HUES64 (cell line): ENCODE data around the gene NALCN.

ENCODE experiments used
- H3K27ac ChIP-seq: 2 replicates; pipeline ENCODE4 v1.7.0; 2013; ENCODE audit warnings: low read depth, low read length, inconsistent platforms
- H3K27me3 ChIP-seq: 2 replicates; pipeline ENCODE4 v1.6.1; 2013; ENCODE audit warnings: mild to moderate bottlenecking, low read length; ENCODE audit not compliant: insufficient read depth
- H3K36me3 ChIP-seq: 2 replicates; pipeline ENCODE4 v1.6.1; 2013; ENCODE audit warnings: mild to moderate bottlenecking, low read length; ENCODE audit not compliant: insufficient read depth
- H3K4me1 ChIP-seq: 2 replicates; pipeline ENCODE4 v1.6.1; 2013; ENCODE audit warnings: mild to moderate bottlenecking, low read length, moderate library complexity; ENCODE audit not compliant: insufficient read depth
- H3K4me3 ChIP-seq: 2 replicates; pipeline ENCODE4 v1.5.1; 2013; ENCODE audit warnings: mild to moderate bottlenecking, low read length, moderate library complexity
- H3K9ac ChIP-seq: 2 replicates; pipeline ENCODE4 v1.6.1; 2013; ENCODE audit warnings: mild to moderate bottlenecking, low read depth, low read length
- H3K9me3 ChIP-seq: 2 replicates; pipeline ENCODE4 v1.6.1; 2013; ENCODE audit warnings: low read depth, low read length; ENCODE audit not compliant: insufficient read depth
- whole genome bisulfite sequencing: fragments of 150-250, 120-280 bp; methylation state at CpG from one replicate; pipeline ENCODE4 v1.1.7; 2013; ENCODE audit warnings: missing lambda C conversion rate; 5-methylcytosine and 5-hydroxymethylcytosine counted together

Gene NALCN

DNA sequence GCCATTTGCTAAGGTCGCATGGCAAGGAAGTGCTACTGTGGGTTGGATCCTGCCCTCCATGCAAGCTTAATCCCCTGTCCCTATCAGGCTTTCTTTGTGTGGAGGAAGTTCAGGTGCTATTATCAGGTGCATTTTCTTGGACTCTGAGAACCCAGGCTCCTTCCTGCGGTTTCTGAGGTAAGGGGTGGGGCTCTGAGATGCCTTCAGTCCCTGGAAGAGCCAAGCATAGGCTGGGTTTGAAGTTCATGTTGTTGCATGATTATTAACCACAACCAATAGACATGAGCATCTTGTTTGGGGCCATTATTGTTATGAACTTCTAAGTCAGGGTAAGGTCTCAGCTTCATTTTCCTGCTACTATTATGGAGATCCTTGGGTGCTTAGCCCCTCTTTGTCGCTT is 109.5 kb downstream of the NALCN start:
- no peak overlapping the region for H3K27ac ChIP-seq

DNA sequence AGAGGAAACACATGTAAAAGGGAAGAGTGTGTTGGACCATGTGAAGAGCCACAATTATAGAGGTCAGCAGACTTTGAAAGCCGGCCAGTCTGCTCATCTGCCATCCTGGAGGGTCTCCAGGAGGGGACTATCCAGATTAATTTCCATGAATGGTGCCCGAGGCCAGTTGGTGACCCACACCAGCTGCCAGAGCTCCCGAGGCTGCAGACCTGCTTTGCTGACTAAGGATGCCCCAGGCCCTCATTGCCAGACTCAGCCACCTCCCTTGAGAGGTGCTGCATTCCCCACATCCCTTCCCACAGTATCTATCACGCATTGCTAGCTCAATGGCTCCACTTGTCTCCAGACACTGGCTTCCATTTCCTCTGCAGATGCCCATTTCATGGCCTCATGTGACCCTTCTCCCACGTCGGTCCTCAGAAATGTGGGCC is 110.3 kb downstream of the NALCN start:
- H3K27me3 ChIP-seq, result no peaks in the 10 kb centered on the region
- no peaks in the 10 kb centered on the region for H3K9me3 ChIP-seq
- no peak overlapping the region for H3K9ac ChIP-seq
- 90% methylated on average over 6 of the region's 6 CpGs for WGBS
- no peaks in the 10 kb centered on the region for H3K4me1 ChIP-seq
- no peak overlapping the region for H3K4me3 ChIP-seq
- no peaks in the 10 kb centered on the region for H3K36me3 ChIP-seq
- H3K27ac ChIP-seq, result no peak overlapping the region

More for the DNA sequence above, 109.5 kb downstream of the NALCN start:
- H3K4me3 ChIP-seq, result no peak overlapping the region
- 96% methylated on average over 3 of the region's 3 CpGs for WGBS
- no peaks in the 10 kb centered on the region for H3K36me3 ChIP-seq
- no peaks in the 10 kb centered on the region for H3K27me3 ChIP-seq
- no peak overlapping the region for H3K9ac ChIP-seq
- no peaks in the 10 kb centered on the region for H3K4me1 ChIP-seq
- no peaks in the 10 kb centered on the region for H3K9me3 ChIP-seq

GRCh38 chr13:101303521-101303920 is 112.8 kb downstream of the NALCN start:
- Histone ChIP-seq H3K4me1 (no peaks in the 10 kb centered on the region), H3K9ac (no peak overlapping the region), H3K27ac (no peak overlapping the region), H3K36me3 (no peaks in the 10 kb centered on the region), H3K9me3 (no peaks in the 10 kb centered on the region), H3K4me3 (no peak overlapping the region), H3K27me3 (no peaks in the 10 kb centered on the region)
- 95% methylated on average over 7 of the region's 7 CpGs for WGBS

DNA sequence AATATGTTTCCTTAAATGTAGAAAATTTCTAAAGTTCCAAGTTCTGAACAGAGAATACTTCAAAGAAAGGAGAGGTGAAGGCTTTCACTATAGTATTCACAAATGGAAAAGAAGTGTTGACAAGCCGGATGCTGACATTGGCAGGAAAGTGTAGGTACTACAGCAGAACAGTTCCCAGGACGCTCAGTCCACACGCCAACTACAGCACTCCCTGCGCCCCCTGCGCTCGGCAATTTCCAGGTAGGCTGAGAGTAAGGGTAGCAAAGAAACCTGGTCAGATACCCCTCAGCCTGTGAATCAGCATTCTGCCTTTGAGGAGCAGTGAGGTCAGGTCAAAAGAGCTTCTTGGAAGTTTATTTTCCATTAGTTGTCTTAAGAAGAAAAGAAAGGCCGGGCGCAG is 115.3 kb downstream of the NALCN start:
- Histone ChIP-seq H3K4me3 (no peak overlapping the region), H3K9ac (no peak overlapping the region), H3K27me3 (no peaks in the 10 kb centered on the region), H3K36me3 (no peaks in the 10 kb centered on the region), H3K27ac (no peak overlapping the region), H3K9me3 (no peaks in the 10 kb centered on the region), H3K4me1 (no peaks in the 10 kb centered on the region)
- WGBS, result 97% methylated on average over 8 of the region's 8 CpGs

GRCh38 chr13:101300531-101300930 is 115.8 kb downstream of the NALCN start:
- Histone ChIP-seq H3K27ac (no peak overlapping the region), H3K27me3 (no peaks in the 10 kb centered on the region), H3K9me3 (no peaks in the 10 kb centered on the region), H3K36me3 (no peaks in the 10 kb centered on the region), H3K4me1 (no peaks in the 10 kb centered on the region), H3K4me3 (no peak overlapping the region), H3K9ac (no peak overlapping the region)
- WGBS, result 94% methylated on average over 2 of the region's 2 CpGs

- Histone ChIP-seq H3K9ac (no peak overlapping the region), H3K9me3 (no peaks in the 10 kb centered on the region), H3K27ac (no peak overlapping the region), H3K4me1 (no peaks in the 10 kb centered on the region), H3K27me3 (no peaks in the 10 kb centered on the region), H3K4me3 (no peak overlapping the region), H3K36me3 (no peaks in the 10 kb centered on the region)
- 97% methylated on average over 4 of the region's 4 CpGs for WGBS
Measured at GRCh38 chr13:101298517-101298916, 117.8 kb downstream of the NALCN start.

DNA sequence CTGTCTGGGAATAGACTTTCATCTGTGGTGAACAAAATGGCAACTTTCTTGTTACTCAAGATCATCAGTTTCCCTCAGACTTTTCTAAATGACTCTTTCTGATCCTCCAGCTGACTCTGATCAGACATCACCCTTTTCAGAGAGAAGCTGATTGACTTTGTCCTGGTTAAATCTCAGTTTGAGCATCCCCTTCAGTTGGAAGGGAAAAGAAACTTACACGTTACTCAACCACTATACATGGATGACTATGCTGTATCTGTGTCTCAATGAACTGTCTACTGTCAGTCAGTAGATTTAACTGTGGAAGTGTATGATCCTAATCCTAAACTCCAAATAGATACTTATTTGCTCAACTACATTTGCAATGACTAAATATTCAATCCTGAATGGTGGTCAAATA is 118.5 kb downstream of the NALCN start:
- no peaks in the 10 kb centered on the region for H3K36me3 ChIP-seq
- H3K9ac ChIP-seq, result no peak overlapping the region
- no peak overlapping the region for H3K27ac ChIP-seq
- no peaks in the 10 kb centered on the region for H3K9me3 ChIP-seq
- WGBS, result no CpG with 5 or more reads among the region's 1 CpG
- H3K4me1 ChIP-seq, result no peaks in the 10 kb centered on the region
- no peaks in the 10 kb centered on the region for H3K27me3 ChIP-seq
- H3K4me3 ChIP-seq, result no peak overlapping the region

- Histone ChIP-seq H3K9ac (no peak overlapping the region), H3K4me1 (no peaks in the 10 kb centered on the region), H3K27ac (no peak overlapping the region), H3K9me3 (no peaks in the 10 kb centered on the region), H3K4me3 (no peak overlapping the region), H3K36me3 (no peaks in the 10 kb centered on the region), H3K27me3 (no peaks in the 10 kb centered on the region)
- 92% methylated on average over 1 of the region's 1 CpG for WGBS
Measured at GRCh38 chr13:101292711-101293110, 123.6 kb downstream of the NALCN start.

GRCh38 chr13:101291646-101292515 is 124.4 kb downstream of the NALCN start:
- Histone ChIP-seq H3K27me3 (no peaks in the 10 kb centered on the region), H3K9me3 (no peaks in the 10 kb centered on the region), H3K36me3 (no peaks in the 10 kb centered on the region), H3K4me1 (no peaks in the 10 kb centered on the region), H3K9ac (no peak overlapping the region), H3K27ac (no peak overlapping the region), H3K4me3 (no peak overlapping the region)
- 94% methylated on average over 10 of the region's 10 CpGs for WGBS

GRCh38 chr13:101291206-101291605 is 125.1 kb downstream of the NALCN start:
- Histone ChIP-seq H3K9me3 (no peaks in the 10 kb centered on the region), H3K4me1 (no peaks in the 10 kb centered on the region), H3K27me3 (no peaks in the 10 kb centered on the region), H3K36me3 (no peaks in the 10 kb centered on the region), H3K4me3 (no peak overlapping the region), H3K27ac (no peak overlapping the region), H3K9ac (no peak overlapping the region)
- 99% methylated on average over 2 of the region's 2 CpGs for WGBS

GRCh38 chr13:101289764-101290163 is 126.5 kb downstream of the NALCN start:
- Histone ChIP-seq H3K4me3 (no peak overlapping the region), H3K9ac (no peak overlapping the region), H3K36me3 (no peaks in the 10 kb centered on the region), H3K27ac (no peak overlapping the region), H3K27me3 (no peaks in the 10 kb centered on the region), H3K9me3 (no peaks in the 10 kb centered on the region), H3K4me1 (no peaks in the 10 kb centered on the region)
- WGBS, result 44% methylated on average over 5 of the region's 5 CpGs
